HG03108 (cell line): Measurements from ENCODE around the gene SPDYC.

Experiments
- ATAC-seq: cut with Tn5 transposase; IDR thresholded peaks from one replicate; pipeline ENCODE4 v1.9.1; 2021; ENCODE audit warnings: moderate library complexity; ENCODE audit not compliant: unreplicated experiment

SPDYC gene

DNA sequence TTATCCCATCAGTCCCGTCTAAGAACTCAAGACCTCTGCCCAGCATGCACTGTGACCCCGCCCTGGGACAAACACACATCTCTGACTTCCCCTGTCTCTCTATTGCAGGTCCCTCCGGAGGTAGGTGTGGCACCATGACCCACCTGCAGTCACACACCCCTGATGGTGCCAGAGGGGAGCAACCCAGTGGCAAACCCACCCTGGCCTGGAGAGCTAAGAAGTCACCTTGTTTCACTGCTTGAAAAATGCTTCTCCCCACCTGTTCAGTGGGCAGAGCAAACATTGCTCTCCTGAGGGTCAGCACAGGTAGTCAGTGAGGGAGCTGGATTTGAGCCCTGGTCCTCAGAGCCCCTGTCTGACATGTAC, 35.6 kb downstream of the SPDYC start:
- no peak for ATAC-seq

DNA sequence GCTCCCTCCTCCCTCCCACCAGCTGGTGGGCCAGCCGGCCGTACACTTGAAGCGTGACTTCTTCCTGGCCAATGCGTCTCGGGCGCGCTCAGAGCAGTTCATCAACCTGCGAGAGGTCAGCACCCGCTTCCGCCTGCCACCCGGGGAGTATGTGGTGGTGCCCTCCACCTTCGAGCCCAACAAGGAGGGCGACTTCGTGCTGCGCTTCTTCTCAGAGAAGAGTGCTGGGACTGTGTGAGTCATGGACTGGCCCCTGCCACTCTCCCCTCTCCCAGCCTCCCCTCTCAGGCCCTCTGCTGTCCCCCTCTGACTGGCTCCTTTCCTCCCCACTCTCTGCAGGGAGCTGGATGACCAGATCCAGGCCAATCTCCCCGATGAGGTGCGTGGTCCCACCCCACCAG, 36.4 kb downstream of the SPDYC start:
- no peak for ATAC-seq

DNA sequence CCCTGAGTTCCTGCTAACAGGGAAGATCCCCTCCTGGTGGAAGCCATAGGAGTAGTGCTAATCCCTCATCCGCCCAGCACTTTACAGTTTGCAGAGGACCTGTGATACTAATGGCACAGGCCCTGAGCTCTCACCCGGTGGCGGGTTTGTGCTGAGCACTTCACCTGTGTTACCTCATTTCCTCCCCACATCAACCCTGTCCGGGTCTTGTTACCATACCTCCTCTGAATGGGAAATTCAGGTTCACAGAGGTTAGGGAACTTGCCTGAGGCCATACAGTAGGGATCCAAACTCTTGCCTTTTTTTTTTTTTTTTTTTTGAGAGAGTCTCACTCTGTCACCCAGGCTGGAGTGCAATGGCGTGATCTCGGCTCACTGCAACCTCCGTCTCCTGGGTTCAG, 36.9 kb downstream of the SPDYC start:
- ATAC-seq = no peak

DNA sequence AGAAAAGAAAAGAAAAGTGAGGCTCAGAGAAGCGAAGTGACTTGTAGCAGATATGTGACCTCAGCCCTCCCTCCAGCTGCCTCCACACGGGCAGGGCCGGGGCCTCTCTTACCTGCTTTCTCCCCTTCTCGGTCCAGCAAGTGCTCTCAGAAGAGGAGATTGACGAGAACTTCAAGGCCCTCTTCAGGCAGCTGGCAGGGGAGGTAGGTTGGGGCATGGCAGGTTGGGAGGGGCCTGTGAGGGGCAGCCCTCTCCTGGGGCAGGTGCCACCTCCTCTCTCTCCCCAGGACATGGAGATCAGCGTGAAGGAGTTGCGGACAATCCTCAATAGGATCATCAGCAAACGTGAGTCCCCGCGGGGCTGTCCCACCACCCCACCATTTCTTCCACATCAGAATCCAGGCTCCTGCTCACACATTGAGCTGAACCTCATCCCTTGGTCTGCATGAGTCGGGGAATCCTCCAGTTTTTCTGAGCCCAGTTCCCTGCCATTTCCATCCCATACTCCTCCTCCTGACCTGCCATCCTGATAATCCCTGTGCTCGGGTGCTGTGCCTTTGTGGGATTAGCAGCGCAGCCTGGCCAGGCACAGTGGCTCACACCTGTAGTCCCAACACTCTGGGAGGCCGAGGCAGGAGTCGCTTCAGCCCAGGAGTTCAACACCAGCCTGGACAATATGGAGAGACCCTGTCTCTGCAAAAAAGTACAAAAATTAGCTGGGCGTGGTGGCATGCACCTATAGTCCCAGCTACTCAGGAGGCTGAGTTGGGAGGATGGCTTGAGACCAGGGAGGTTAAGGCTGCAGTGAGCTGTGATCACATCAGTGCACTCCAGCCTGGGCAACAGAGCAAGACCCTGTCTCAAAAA, 38.1 kb downstream of the SPDYC start:
- ATAC-seq = no peak

DNA sequence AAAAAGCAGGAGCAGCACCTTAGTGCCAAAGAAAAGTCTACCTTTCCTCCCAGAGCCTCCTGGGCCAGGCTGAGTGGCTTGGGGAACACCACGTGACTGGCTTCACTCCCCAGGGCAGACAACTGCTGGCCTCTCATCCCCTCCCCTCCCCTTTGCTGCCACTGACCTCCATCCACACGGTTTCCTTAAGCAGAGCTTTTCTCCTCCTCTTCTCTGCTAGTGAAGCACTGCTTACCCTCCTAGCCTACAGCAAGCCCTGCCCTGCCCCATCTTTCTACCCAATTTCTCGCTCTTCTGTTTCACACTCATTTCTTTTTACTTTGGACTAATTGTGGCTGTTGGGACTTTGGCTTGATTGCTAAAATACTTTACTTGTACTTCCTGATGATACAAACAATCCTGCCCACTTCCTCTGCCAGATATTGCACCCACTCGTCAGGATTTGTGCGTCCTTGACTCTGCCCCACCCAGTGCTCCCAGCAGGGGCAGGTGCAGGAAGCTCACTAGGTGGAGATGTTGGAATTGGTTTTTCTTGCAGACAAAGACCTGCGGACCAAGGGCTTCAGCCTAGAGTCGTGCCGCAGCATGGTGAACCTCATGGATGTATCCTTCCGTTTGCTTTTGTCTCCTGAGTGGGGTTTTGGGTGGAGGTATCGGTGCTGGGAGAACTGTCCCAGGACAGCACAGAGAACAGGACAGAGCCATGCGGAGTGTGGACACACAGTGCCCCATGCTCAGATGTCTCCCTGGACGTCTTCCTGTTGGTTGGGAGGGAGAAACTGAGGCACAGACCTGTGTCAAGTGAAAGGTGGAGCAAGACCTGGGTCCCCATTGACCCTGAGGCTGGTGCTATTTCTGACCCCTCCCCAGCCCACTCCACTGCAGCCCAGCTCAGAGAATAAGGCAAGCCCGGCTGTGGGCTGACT, 39.0 kb downstream of the SPDYC start:
- no peak for ATAC-seq

DNA sequence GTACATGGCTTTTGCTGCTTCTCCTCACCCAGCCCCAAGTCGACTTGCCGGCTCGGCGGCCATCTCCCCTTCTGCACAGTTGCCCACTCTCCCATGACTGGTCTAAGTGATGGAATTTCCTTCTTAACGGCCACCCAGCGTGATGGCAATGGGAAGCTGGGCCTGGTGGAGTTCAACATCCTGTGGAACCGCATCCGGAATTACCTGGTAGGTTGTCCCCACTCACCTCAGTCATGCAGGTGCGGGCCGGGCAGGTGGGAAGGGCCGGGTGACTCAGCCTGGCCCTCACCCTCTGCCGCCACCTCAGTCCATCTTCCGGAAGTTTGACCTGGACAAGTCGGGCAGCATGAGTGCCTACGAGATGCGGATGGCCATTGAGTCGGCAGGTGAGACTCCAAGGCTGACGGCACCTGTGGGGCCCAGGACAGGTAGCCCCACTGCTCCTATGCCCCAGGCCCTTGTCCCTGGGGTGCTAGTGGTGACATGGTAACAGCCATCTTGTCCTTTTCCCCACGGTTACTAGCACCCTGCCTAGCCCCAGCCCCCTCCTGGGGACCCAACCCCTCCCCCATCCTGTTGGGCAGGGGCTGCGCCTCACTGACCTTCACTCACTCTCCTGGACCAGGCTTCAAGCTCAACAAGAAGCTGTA, 39.8 kb downstream of the SPDYC start:
- ATAC-seq = no peak

DNA sequence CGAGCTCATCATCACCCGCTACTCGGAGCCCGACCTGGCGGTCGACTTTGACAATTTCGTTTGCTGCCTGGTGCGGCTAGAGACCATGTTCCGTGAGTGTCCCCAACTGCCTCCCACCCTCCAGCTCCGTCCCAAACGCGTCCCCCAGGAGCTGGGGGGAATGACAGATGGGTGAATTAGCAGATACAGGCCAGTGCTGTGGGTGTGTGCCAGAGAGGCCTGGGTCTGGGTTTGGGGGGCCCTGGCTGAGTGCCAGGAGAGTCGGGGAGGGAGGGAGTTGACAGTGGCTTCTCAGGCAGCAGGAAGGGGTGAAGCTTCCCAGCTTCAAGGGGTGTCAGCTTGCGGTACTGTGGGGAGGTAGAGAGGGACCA, 40.3 kb downstream of the SPDYC start:
- no peak for ATAC-seq

DNA sequence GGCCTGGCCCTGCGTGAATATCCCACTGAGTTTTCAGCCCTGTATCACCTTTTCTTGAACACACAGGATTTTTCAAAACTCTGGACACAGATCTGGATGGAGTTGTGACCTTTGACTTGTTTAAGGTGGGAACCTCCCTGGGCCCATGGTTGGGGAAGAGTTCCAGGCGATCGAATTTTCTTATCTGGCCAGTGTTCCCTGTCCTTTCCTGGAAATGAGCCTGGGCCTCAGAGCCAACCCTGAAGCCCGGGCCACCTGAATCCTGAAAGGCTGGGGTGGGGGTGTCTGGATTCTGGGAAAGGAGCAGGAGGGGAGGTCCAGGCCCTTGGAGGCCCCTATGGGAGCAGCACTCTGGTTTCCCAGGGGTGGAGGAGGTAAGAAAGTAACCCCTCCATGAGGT, 40.7 kb downstream of the SPDYC start:
- ATAC-seq = no peak

DNA sequence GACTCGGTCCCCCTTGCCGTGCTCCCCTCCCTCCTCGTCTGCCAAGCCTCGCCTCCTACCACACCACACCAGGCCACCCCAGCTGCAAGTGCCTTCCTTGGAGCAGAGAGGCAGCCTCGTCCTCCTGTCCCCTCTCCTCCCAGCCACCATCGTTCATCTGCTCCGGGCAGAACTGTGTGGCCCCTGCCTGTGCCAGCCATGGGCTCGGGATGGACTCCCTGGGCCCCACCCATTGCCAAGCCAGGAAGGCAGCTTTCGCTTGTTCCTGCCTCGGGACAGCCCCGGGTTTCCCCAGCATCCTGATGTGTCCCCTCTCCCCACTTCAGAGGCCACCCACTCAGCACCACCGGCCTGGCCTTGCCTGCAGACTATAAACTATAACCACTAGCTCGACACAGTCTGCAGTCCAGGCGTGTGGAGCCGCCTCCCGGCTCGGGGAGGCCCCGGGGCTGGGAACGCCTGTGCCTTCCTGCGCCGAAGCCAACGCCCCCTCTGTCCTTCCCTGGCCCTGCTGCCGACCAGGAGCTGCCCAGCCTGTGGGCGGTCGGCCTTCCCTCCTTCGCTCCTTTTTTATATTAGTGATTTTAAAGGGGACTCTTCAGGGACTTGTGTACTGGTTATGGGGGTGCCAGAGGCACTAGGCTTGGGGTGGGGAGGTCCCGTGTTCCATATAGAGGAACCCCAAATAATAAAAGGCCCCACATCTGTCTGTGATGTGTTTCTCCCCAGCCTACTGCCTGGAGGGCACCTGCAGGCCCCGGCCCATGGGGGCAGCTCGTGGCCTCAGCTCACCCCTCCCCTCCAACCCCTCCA, 41.5 kb downstream of the SPDYC start:
- no peak for ATAC-seq

DNA sequence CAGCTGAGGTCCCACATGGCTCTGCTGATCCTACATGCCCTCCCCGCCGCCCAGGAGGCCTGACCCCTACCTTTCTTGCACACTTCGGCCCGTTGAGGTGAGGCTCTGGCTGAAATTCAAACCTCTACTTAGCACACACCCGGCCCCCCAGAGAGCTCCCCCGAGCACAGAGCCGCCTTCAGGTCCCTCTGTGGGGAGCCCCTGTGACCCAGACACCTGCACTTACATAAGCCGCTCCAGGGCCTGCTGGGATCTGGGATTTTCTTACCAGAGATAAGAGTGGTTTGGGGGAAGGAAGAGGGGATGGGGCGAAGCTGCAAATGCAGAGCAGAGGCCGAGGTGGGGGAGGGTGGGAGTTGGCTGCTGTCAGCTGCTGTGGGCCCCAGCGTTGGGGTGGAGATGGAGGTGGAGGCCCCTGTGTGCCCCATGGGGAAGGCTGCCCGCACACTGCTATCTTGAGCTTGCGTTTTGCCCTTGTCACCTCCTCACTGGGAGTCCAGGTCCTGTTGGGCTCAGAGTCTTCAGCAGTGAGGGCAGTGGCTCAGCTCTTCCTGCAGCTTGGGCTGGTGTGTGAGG, 42.3 kb downstream of the SPDYC start:
- ATAC-seq = no peak

DNA sequence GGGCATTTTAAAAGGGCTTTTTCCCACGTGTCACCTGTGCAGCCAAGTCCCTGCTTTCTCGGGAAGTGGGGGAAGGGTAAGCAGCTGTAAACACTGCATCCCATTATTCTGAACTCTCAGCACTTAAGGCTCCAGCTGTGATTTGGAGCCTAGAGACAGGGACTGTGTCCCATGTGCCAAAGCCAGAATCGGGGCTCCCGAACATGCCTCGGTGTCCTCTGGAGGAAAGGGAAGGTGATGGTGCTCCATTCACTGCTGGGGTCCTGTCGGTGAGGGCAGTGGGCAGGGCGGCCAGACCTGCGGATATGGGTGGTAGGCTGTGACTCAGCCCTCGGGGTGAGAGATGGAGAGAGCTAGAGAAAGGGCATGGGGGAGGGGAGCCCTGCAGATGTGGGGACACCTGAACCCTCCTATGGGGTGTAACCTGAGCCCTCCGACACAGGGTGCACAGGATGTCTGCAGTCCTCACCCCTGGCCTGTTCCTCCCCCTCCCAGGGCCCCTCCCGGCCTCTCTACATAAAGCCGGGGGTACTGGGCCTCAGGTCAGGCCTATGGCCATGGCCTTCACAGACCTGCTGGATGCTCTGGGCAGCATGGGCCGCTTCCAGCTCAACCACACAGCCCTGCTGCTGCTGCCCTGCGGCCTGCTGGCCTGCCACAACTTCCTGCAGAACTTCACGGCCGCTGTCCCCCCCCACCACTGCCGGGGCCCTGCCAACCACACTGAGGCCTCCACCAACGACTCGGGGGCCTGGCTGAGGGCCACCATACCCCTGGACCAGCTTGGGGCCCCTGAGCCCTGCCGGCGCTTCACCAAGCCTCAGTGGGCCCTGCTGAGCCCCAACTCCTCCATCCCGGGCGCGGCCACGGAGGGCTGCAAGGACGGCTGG, 43.5 kb downstream of the SPDYC start:
- ATAC-seq = no peak

DNA sequence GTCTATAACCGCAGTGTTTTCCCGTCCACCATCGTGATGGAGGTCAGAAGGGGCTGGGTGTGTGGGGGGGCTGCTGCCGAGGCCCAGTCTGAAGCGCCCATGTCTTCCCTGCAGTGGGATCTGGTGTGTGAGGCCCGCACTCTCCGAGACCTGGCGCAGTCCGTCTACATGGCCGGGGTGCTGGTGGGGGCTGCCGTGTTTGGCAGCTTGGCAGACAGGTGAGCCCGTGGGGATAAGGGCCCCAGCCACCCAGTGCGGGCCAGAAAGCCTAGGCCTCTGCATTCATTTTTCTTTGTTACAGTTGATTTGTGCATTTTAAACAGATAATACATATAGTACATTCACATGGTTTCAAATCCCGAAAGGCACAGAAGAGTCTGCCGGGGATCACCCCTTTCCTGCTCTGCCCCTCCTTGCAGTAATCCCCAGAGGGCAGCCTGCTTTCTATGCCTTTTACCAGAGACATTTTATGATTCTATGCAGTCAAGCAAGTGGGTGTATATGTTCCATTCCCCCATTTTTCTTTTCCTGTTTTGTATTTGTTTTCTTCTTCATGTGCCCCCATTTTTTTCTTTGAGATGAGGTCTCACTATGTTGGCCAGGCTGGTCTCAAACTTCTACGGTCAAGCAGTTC, 44.3 kb downstream of the SPDYC start:
- ATAC-seq = no peak

DNA sequence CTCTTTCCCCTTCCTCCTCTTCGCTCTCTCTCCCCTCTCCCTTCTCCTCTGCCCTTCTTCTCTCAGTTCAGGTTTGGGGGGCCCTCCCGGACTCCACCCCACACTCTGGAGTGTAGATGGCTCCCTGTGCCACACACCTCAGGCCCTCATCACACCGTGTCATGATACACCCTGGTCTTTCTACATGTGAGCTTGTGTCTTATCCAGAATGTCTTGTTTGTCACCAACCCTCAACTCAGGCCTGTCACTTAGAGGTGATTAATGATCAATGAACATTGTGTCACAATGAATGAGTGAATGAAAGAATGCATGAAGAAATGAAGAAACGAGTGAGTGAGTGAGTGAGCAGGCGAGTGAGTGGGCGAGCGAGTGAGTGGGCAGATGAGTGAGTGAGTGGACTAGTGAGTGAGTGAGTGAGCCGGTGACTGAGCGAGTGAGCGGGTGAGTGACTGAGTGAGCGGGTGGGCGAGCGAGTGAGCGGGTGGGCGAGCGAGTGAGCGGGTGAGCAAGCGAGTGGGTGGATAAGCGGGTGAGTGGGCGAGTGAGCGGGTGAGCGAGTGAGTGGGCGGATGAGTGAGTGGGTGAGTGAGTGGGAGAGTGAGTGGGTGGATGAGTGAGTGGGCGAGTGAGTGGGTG, 45.5 kb downstream of the SPDYC start:
- no peak for ATAC-seq

DNA sequence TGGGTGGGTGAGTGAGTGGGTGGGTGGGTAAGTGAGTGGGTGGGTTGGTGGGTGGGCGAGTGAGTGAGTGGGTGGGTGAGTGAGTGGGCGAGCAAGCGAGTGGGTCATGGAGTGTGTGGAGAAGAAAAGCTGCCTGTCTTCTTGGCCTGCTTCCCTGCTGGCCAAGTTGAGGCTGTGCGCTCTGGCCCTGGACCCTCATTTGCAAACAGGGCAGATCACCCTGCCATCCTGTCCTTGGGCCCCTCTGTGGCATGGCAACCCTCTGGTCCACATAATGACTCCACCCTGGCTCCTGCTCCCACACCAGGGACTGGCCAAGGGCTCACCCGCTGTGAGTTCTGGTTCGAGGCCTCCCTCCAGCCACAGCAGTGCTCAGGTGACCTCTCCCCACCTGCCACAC, 46.8 kb downstream of the SPDYC start:
- no peak for ATAC-seq

DNA sequence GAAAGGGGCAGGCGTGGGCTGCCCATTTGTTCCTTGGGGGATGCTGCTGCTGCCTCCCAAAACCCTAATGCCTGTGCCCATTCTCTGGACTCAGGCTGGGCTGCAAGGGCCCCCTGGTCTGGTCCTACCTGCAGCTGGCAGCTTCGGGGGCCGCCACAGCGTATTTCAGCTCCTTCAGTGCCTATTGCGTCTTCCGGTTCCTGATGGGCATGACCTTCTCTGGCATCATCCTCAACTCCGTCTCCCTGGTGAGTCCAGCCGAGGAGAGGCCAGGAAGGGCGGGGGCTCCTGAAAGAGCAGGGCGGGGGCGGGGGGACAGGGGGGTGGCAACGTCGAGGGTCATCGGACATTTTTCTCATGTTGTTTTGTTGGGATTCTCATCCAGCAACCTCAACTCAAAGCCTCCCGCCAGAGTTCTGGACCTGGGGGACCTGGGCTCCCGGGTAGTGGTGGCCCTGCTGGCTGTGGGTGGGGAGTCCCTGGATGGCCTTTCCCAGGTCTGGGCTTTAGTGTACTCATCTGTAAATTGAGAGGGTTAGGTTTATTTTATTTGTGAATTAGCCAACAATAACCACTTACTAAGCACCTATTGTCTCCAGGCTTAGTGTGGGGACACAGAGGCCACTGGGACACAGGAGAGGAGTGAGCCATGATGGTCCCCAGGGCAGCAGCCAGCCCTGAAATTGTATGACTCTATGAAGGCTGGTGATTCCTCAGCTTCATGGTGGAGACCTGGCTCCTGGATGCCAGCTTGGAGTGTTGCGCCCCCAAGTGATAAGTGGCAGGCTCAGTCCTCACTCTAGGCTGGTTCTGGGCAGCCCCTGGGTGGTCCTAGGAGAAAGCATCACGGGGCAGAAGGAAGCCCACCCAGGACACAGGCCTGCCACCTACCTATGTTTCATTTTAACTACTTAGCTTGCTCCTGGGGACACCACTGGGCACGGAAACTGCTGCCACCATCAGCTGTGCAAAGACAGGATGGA, 47.7 kb downstream of the SPDYC start:
- ATAC-seq = no peak

DNA sequence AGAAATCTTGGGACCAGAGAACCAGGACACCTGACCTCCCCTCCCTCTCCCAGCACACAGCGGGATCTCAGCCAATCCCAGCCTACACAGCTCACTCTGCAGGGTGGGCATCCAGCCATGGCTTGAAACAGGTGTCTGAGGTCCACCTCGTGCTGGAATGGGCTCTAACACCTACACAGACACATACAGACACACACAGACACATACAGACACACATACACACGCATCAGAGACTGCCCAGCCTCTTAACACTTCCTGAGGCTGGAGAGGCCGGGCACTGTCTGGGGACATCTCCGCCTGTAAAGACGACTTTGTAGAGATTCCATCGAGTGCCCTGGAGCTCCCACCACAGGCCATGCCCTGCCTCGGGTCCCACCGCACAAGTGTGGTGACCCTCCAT, 48.4 kb downstream of the SPDYC start:
- no peak for ATAC-seq

DNA sequence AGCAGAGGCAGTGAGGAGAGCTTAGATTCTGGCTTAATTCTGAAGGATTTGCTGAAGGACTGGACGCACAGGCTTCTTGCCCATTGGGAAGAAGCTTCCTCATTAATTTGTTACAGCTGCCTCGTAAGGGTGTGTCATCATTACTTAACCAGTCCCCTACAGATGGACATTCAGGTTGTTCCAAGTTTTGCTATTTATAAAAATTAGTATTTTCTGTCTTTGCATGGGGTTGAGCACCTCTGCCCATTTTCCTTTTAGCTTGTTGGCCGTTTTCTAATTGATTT, 49.8 kb downstream of the SPDYC start:
- ATAC-seq = no peak

DNA sequence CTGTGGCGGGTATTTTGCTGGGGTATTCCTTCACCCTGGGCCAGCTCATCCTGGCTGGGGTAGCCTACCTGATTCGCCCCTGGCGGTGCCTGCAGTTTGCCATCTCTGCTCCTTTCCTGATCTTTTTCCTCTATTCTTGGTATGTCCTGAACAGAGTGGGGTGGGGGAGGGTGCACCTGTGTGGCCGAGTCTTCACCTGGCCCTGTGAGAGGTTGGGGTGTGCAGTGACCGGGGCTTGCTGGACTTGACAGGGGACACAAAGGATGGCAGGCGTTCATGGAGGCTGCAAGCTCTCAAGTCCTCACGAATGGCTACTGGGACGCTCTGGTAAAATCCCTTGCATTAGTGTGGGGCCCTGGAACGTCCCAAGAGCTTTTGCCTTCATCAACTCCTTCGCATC, 51.0 kb downstream of the SPDYC start:
- no peak for ATAC-seq
